ENCODE results near the gene SLC27A1.

The SLC27A1 gene

DNA sequence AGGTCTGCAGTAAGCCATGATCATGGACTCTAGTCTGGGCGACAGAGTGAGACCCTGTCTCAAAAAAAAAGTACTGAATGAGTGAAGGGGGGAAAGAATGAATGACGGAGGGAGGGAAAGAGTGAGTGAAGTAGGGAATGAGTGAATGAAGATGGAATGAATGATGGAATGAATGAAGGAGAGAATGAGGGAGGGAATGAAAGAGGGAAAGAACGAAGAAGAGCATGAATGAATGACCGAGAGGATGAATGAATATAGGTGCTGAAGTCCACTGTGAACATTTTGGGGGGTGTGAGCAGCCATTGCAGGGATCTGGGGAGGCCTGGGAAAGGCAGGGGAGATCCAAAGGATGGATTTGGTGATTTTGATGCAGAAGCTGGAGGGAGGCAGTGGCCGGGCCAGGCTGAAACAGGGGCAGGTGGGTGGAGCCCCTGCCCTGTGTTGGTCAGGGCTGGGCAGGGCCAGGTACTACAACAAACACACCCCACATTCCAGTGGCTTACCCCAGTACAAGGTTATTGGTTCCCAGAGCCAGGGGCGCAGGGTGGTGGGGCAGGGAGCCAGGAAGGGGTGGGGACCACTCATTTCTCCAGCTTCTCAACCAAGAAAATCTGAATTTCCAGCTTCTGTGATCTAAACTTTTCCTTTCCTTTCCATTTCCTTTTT, 14.3 kb downstream of the SLC27A1 start:
- DNase-seq: no peak
- Histone ChIP-seq H3K9ac (ENCODE audit: low read length) (no peak overlapping the region), H3K23ac (ENCODE audit: low read length in 2 of 2) (peak overlapping the region in 1 of 2 experiments; percentile 76), H3K36me3 (ENCODE audit: control insufficient read depth in 1 of 2, insufficient read depth in 2 of 2, low read depth in 1 of 2, low read length in 2 of 2) (peaks cover 24 to 30% of the 10 kb centered on the region in 2 experiments), H2BK120ac (ENCODE audit: low read depth, low read length) (no peak overlapping the region), H2BK15ac (ENCODE audit: low read depth, poor library complexity, severe bottlenecking) (no peak overlapping the region), H3K4me2 (ENCODE audit: low read length, poor library complexity, severe bottlenecking) (no peak overlapping the region), H2BK12ac (ENCODE audit: low read length in 2 of 2) (no peak overlapping the region), H3K18ac (ENCODE audit: low read depth in 1 of 2, low read length in 2 of 2) (no peak overlapping the region), H2BK5ac (ENCODE audit: low read depth, low read length, poor library complexity, severe bottlenecking) (no peak overlapping the region), H2AFZ (ENCODE audit: low read depth, low read length) (no peak overlapping the region), H3K9me3 (ENCODE audit: control insufficient read depth, low read length) (no peaks in the 10 kb centered on the region), H3K27me3 (ENCODE audit: control insufficient read depth in 1 of 2, insufficient read depth in 1 of 2, low read length in 2 of 2) (no peaks in the 10 kb centered on the region), H4K91ac (ENCODE audit: low read length) (no peak overlapping the region), H4K8ac (ENCODE audit: low read length) (no peak overlapping the region), H3K4ac (ENCODE audit: low read depth in 1 of 2, low read length in 2 of 2) (no peak overlapping the region), H3K27ac (ENCODE audit: low read length, poor library complexity, severe bottlenecking) (no peak overlapping the region), H3K4me1 (ENCODE audit: control insufficient read depth, insufficient read depth, low read depth, low read length) (peaks cover 13% of the 10 kb centered on the region), H3K79me1 (replicated peaks; ENCODE audit: low read length, poor library complexity, severe bottlenecking) (peaks cover 44% of the 10 kb centered on the region), H2AK5ac (ENCODE audit: low read length, severe bottlenecking) (no peak overlapping the region), H3K14ac (ENCODE audit: low read length in 2 of 2) (no peak overlapping the region), H3K4me3 (ENCODE audit: insufficient read depth in 1 of 2, low read depth in 1 of 2, low read length in 2 of 2) (no peak overlapping the region)
- 97% methylated on average over 5 of the region's 6 CpGs for WGBS

DNA sequence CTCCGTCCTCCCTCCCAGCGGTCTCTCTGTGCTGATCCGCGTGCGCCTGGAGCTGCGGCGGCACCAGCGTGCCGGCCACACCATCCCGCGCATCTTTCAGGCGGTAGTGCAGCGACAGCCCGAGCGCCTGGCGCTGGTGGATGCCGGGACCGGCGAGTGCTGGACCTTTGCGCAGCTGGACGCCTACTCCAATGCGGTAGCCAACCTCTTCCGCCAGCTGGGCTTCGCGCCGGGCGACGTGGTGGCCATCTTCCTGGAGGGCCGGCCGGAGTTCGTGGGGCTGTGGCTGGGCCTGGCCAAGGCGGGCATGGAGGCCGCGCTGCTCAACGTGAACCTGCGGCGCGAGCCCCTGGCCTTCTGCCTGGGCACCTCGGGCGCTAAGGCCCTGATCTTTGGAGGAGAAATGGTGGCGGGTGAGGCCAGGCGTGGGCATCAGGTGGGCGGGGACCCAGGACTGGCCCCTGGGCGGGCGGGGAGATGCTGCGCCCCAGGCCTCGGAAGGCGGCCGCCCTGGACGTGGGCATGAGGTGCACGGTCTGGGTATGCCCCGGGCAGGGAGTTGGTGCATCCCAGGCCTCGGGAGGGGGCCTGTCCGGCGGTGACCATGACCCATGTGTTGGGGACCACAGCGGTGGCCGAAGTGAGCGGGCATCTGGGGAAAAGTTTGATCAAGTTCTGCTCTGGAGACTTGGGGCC, 16.4 kb downstream of the SLC27A1 start:
- Histone ChIP-seq H3K36me3 (ENCODE audit: control insufficient read depth in 1 of 2, insufficient read depth in 2 of 2, low read depth in 1 of 2, low read length in 2 of 2) (peaks cover 29 to 32% of the 10 kb centered on the region in 2 experiments), H3K9me3 (ENCODE audit: control insufficient read depth, low read length) (no peaks in the 10 kb centered on the region), H3K14ac (ENCODE audit: low read length in 2 of 2) (no peak overlapping the region), H4K91ac (ENCODE audit: low read length) (no peak overlapping the region), H2AFZ (ENCODE audit: low read depth, low read length) (no peak overlapping the region), H2BK12ac (ENCODE audit: low read length in 2 of 2) (no peak overlapping the region), H2AK5ac (ENCODE audit: low read length, severe bottlenecking) (no peak overlapping the region), H2BK15ac (ENCODE audit: low read depth, poor library complexity, severe bottlenecking) (no peak overlapping the region), H4K8ac (ENCODE audit: low read length) (no peak overlapping the region), H2BK5ac (ENCODE audit: low read depth, low read length, poor library complexity, severe bottlenecking) (no peak overlapping the region), H3K4me3 (ENCODE audit: insufficient read depth in 1 of 2, low read depth in 1 of 2, low read length in 2 of 2) (no peak overlapping the region), H3K18ac (ENCODE audit: low read depth in 1 of 2, low read length in 2 of 2) (no peak overlapping the region), H3K23ac (ENCODE audit: low read length in 2 of 2) (no peak overlapping the region), H3K27me3 (ENCODE audit: control insufficient read depth in 1 of 2, insufficient read depth in 1 of 2, low read length in 2 of 2) (no peaks in the 10 kb centered on the region), H3K4me2 (ENCODE audit: low read length, poor library complexity, severe bottlenecking) (no peak overlapping the region), H3K27ac (ENCODE audit: low read length, poor library complexity, severe bottlenecking) (no peak overlapping the region), H3K9ac (ENCODE audit: low read length) (no peak overlapping the region), H3K4me1 (ENCODE audit: control insufficient read depth, insufficient read depth, low read depth, low read length) (peaks cover 12% of the 10 kb centered on the region), H3K4ac (ENCODE audit: low read depth in 1 of 2, low read length in 2 of 2) (no peak overlapping the region), H3K79me1 (replicated peaks; ENCODE audit: low read length, poor library complexity, severe bottlenecking) (peaks cover 37% of the 10 kb centered on the region), H2BK120ac (ENCODE audit: low read depth, low read length) (no peak overlapping the region)
- WGBS: 97% methylated on average over 58 of the region's 58 CpGs
- DNase-seq: no peak

DNA sequence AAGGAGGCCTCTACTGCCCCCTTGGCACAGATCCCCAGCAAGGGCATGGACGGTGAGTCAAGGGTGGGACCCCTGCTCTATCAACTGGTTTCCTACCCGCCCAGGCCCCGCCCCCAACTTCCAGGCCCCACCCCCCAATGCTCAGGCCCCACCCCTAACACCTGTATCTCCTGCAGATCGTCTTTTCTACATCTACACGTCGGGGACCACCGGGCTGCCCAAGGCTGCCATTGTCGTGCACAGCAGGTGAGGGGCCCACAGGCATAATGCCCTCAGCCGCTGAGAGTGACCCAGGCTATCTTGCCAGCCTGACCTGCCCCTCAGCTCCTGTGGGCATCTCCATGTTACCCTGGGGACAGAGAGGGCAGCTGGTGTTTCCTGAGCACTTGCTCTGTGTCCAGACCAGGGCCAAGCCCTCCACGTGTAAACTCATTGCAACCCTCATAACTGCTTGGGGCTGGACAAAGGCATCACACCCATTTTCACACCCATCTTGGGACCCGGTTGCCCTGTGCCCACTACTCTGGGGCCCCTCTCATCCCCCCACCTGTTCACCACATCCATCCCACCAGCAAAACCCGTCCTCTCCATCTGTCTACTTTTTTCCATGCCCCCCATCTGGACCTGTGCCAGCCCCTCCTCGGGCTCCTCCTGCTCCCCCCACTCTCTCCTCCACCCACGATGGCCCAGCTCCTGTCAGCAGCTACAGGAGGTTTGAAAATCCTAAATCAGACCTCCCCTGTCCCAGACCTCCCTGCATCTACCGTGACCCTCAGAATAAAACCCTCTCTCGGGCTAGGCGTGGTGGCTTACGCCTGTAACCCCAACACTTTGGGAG, 17.2 kb downstream of the SLC27A1 start:
- Histone ChIP-seq H3K4me3 (ENCODE audit: insufficient read depth in 1 of 2, low read depth in 1 of 2, low read length in 2 of 2) (no peak overlapping the region), H2AFZ (ENCODE audit: low read depth, low read length) (no peak overlapping the region), H3K9me3 (ENCODE audit: control insufficient read depth, low read length) (no peaks in the 10 kb centered on the region), H3K18ac (ENCODE audit: low read depth in 1 of 2, low read length in 2 of 2) (no peak overlapping the region), H3K79me1 (replicated peaks; ENCODE audit: low read length, poor library complexity, severe bottlenecking) (peaks cover 33% of the 10 kb centered on the region), H3K27me3 (ENCODE audit: control insufficient read depth in 1 of 2, insufficient read depth in 1 of 2, low read length in 2 of 2) (no peaks in the 10 kb centered on the region), H2BK5ac (ENCODE audit: low read depth, low read length, poor library complexity, severe bottlenecking) (no peak overlapping the region), H4K91ac (ENCODE audit: low read length) (no peak overlapping the region), H2BK12ac (ENCODE audit: low read length in 2 of 2) (no peak overlapping the region), H3K23ac (ENCODE audit: low read length in 2 of 2) (no peak overlapping the region), H3K36me3 (ENCODE audit: control insufficient read depth in 1 of 2, insufficient read depth in 2 of 2, low read depth in 1 of 2, low read length in 2 of 2) (peaks cover 32% of the 10 kb centered on the region in 2 experiments), H2BK15ac (ENCODE audit: low read depth, poor library complexity, severe bottlenecking) (no peak overlapping the region), H3K4me1 (ENCODE audit: control insufficient read depth, insufficient read depth, low read depth, low read length) (peaks cover 12% of the 10 kb centered on the region), H3K27ac (ENCODE audit: low read length, poor library complexity, severe bottlenecking) (no peak overlapping the region), H3K4me2 (ENCODE audit: low read length, poor library complexity, severe bottlenecking) (no peak overlapping the region), H3K14ac (ENCODE audit: low read length in 2 of 2) (no peak overlapping the region), H3K4ac (ENCODE audit: low read depth in 1 of 2, low read length in 2 of 2) (no peak overlapping the region), H2BK120ac (ENCODE audit: low read depth, low read length) (no peak overlapping the region), H4K8ac (ENCODE audit: low read length) (no peak overlapping the region), H2AK5ac (ENCODE audit: low read length, severe bottlenecking) (no peak overlapping the region), H3K9ac (ENCODE audit: low read length) (no peak overlapping the region)
- no peak for DNase-seq
- WGBS: 85% methylated on average over 17 of the region's 18 CpGs
